Gastroesophageal sphincter (tissue), 4 donors: ENCODE measurements around the gene KLHDC7B. TPM values are rescaled to one million over a fixed set of nuclear protein-coding genes. Genes with fewer than 3 reads are reported as not detected.

Experiments
- ATAC-seq: fragments of 150-250 bp; one replicate; pipeline ENCODE4 v1.9.1; 2016; ENCODE audit warnings: mild to moderate bottlenecking, moderate library complexity
- H3K27ac ChIP-seq, 4 donors: fragments of 200-600 bp; sonication (generic) in 3 of 4; 1 replicate in 3 of 4; 2 replicates in 1 of 4; pipeline ENCODE4 v1.5.1; 2016 to 2019
- H3K27me3 ChIP-seq: fragments of 200-600 bp; sonication (generic); one replicate; pipeline ENCODE4 v1.5.1; 2019
- H3K36me3 ChIP-seq, 2 donors: fragments of 200-600 bp; sonication (generic); one replicate each; pipeline ENCODE4 v1.5.1; 2019; ENCODE audit warnings: control low read depth in 1 of 2
- H3K4me1 ChIP-seq, 3 donors: fragments of 200-600 bp; sonication (generic); 1 replicate in 2 of 3; 2 replicates in 1 of 3; pipeline ENCODE4 v1.5.1; 2016 to 2019; ENCODE audit warnings: control low read depth in 2 of 3
- H3K4me3 ChIP-seq, 2 donors: fragments of 200-600 bp; sonication (generic); one replicate each; pipeline ENCODE4 v1.5.1; 2019; ENCODE audit warnings: mild to moderate bottlenecking in 1 of 2, moderate library complexity in 1 of 2
- H3K9me3 ChIP-seq, 3 donors: fragments of 200-600 bp; sonication (generic); one replicate each; pipeline ENCODE4 v1.5.1; 2017 to 2019; ENCODE audit warnings: control low read depth in 2 of 3
- EP300 ChIP-seq: sonication (generic); formaldehyde crosslinking; IDR thresholded peaks from one replicate; pipeline ENCODE4 v1.6.1; 2017; ENCODE audit warnings: antibody characterized with exemption, mild to moderate bottlenecking
- POLR2A ChIP-seq, 2 donors: fragments of 450-650 bp; IDR thresholded peaks; one replicate each; pipeline ENCODE4 v1.6.1; 2017; ENCODE audit warnings: antibody characterized with exemption in 2 of 2, mild to moderate bottlenecking in 2 of 2, moderate library complexity in 1 of 2
- POLR2AphosphoS5 ChIP-seq: sonication (generic); formaldehyde crosslinking; IDR thresholded peaks from one replicate; pipeline ENCODE4 v1.6.1; 2017; ENCODE audit warnings: antibody characterized with exemption
- WGBS, 2 donors: methylation state at CpG; one replicate each; pipeline ENCODE4 v1.1.5; 2018; ENCODE audit warnings: low coverage in 1 of 2; 5-methylcytosine and 5-hydroxymethylcytosine counted together
- total RNA-seq, 4 donors: library from RNA; depleted of rRNA; stranded (reverse); fragments of >200 nt; gene quantifications; one replicate each; pipeline ENCODE4 v1.1.0, GENCODE V29; 2016
- TF ChIP-seq, protein P1 (sequence below), 4 experiments: fragments of 200-600 bp in 2 of 4; fragments of 450-650 bp in 2 of 4; sonication (generic) in 1 of 4; IDR thresholded peaks; one replicate each; pipeline ENCODE4 v1.5.1; 2017 to 2019; ENCODE audit warnings: antibody characterized with exemption in 4 of 4, mild to moderate bottlenecking in 2 of 4, moderate library complexity in 2 of 4

KLHDC7B gene
- total RNA-seq, 4 donors from 2014 or later = 0.08 to 0.31 (median 0.27) TPM; not detected in 1

DNA sequence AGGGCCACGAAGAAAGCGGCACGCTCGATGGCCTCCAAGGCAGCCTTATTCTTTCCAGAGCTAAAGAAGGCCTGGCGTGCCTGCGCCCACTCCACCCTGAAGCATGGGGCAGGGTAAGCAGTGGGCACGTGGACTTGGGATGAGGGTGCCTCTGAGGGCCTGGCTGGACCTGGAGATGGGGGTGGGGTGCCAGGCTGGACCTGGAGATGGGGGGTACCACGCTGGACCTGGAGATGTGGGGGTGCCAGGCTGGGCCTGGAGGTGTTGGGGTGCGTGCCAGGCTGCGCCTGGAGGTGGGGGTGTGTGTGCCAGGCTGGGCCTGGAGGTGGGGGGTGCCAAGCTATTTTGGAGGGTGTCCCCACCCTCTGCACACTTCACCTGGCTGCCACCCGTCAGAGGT lies 27.3 kb downstream of the KLHDC7B start:
- H3K4me1 ChIP-seq = peaks cover 0 to 11% (median under 1%) of the 10 kb centered on the region in 3 donors
- peaks cover 0 to 72% of the 10 kb centered on the region in 2 donors for H3K36me3 ChIP-seq
- peaks cover 2% of the 10 kb centered on the region for H3K27me3 ChIP-seq
- no peak for TF ChIP-seq POLR2A (IDR thresholded peaks at IDR 0.05)
- no peak for TF ChIP-seq EP300
- TF ChIP-seq, protein P1, sequence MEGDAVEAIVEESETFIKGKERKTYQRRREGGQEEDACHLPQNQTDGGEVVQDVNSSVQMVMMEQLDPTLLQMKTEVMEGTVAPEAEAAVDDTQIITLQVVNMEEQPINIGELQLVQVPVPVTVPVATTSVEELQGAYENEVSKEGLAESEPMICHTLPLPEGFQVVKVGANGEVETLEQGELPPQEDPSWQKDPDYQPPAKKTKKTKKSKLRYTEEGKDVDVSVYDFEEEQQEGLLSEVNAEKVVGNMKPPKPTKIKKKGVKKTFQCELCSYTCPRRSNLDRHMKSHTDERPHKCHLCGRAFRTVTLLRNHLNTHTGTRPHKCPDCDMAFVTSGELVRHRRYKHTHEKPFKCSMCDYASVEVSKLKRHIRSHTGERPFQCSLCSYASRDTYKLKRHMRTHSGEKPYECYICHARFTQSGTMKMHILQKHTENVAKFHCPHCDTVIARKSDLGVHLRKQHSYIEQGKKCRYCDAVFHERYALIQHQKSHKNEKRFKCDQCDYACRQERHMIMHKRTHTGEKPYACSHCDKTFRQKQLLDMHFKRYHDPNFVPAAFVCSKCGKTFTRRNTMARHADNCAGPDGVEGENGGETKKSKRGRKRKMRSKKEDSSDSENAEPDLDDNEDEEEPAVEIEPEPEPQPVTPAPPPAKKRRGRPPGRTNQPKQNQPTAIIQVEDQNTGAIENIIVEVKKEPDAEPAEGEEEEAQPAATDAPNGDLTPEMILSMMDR (IDR thresholded peaks at IDR 0.05) = no peak
- TF ChIP-seq POLR2AphosphoS5 = no peak
- WGBS, 2 donors = no CpG with 5 or more reads among the region's 11 CpGs
- ATAC-seq = no peak
- H3K4me3 ChIP-seq = no peak overlapping the region
- H3K9me3 ChIP-seq = no peaks in the 10 kb centered on the region
- H3K27ac ChIP-seq = no peak overlapping the region

DNA sequence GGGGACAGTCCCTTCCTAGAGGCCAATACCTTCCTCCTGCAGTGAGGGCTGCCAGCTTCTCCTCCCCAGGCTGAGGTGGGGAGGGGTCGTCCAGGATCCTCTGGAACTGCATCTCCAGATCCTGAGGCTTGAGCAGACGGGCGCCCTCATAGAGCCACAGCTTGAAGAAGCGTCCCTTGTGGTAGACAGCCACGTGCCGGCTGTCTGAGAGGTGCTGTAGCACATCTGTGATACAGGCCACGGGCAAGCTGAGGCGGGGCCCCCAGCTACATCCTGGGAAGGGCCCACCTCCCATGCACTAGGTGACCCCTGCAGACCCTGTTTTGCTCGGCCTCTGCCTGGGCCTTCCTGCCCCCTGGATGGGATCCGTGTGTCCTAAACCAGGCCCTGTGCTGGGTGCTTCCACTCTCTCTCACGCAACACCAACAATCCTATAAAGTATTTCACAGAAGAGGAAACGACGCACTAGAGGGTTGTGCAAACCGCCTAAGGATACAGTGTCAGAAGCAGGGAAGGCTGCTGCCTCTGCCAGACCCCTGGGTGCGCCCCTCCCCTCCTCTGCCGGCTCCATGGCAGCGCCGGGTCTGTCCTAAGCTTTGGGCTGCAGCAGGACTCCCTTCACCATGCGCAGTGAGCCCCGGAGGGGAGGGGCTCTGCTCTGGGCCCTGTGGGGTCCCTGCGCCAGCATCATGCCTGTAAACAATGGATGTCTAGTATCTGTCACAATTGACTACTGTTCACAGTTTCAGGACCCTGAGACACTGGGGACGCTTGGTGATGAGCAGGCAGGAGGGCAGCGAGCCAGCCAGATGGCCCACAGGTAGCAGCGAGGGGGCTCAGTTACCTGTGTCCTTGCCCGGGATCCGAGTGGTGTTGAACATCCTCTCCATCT lies 28.0 kb downstream of the KLHDC7B start:
- Histone ChIP-seq H3K4me1 (peaks cover 0 to 19% (median 8%) of the 10 kb centered on the region in 3 donors), H3K27me3 (peaks cover 4% of the 10 kb centered on the region), H3K4me3 (no peak overlapping the region), H3K9me3 (no peaks in the 10 kb centered on the region), H3K27ac (no peak overlapping the region), H3K36me3 (peaks cover 0 to 64% of the 10 kb centered on the region in 2 donors)
- ATAC-seq = no peak
- 84% methylated on average over 6 of the region's 26 CpGs; no CpG with 5 or more reads in 1 of the 2 donors for WGBS, 2 donors
- TF ChIP-seq POLR2AphosphoS5 (no peak), EP300 (no peak), POLR2A (IDR thresholded peaks at IDR 0.05) (no peak)
- TF ChIP-seq, protein P1 (IDR thresholded peaks at IDR 0.05) = no peak

DNA sequence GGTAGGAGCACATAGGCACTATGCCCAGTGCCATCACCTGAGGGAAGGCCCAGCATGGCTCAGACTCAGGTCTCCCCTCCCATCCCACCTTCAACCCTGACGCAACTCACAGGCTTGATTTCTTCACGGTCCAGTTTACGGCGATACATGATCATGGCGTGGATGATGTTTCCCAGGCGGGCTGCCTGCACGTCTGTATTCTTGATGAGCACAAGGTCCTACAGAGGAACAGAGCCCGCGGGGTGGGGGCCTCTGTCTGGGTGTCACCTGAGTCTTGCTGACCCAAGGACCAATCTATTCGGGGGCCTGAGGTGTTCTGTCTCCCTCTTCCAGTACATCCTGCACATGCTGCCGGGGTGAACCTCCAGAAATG lies 28.7 kb downstream of the KLHDC7B start:
- TF ChIP-seq EP300 = no peak
- TF ChIP-seq, protein P1 (IDR thresholded peaks at IDR 0.05) = no peak
- no peak for TF ChIP-seq POLR2A (IDR thresholded peaks at IDR 0.05)
- TF ChIP-seq POLR2AphosphoS5 = no peak
- H3K36me3 ChIP-seq = peaks cover 0 to 58% of the 10 kb centered on the region in 2 donors
- ATAC-seq = no peak

DNA sequence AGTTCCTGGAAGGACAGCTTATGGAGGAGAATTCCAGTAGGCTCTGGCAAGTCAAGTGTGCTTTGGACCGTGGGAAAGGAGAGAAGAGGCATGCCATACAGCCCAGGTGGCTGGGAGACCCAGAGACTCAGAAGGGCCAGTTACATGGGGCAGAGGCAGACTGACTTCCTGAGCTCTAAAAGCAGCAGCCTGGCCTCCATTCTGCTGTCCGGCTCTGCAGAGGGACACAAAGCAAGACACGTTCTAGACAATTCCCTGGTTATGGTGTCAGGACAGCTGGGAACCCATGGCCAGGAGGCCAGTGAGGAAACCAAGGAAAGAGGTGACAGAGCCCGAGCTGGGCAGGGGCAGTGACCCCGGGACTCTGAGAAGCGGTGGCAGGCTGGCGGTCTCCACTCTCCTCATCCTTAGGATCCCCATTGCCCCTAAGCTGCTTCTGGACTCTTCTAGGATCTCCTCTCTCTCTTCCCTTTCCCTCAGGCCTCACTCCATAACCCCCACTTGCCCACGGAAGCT lies 29.8 kb downstream of the KLHDC7B start:
- WGBS, 2 donors = 62 to 83% methylated on average over 1 to 5 of the region's 8 CpGs
- TF ChIP-seq POLR2AphosphoS5 (no peak), EP300 (no peak), POLR2A (IDR thresholded peaks at IDR 0.05) (no peak)
- TF ChIP-seq, protein P1 (IDR thresholded peaks at IDR 0.05) = no peak
- Histone ChIP-seq H3K27ac (no peak overlapping the region), H3K9me3 (no peaks in the 10 kb centered on the region), H3K4me3 (no peak overlapping the region), H3K4me1 (peaks cover 0 to 29% (median 15%) of the 10 kb centered on the region in 3 donors), H3K36me3 (peaks cover 0 to 55% of the 10 kb centered on the region in 2 donors), H3K27me3 (peaks cover 4% of the 10 kb centered on the region)
- no peak for ATAC-seq

More for the DNA sequence above, 28.7 kb downstream of the KLHDC7B start:
- WGBS, 2 donors = 96 to 100% methylated on average over 1 to 4 of the region's 11 CpGs
- Histone ChIP-seq H3K4me1 (peaks cover 0 to 25% (median 14%) of the 10 kb centered on the region in 3 donors), H3K27ac (no peak overlapping the region), H3K4me3 (no peak overlapping the region), H3K27me3 (peaks cover 4% of the 10 kb centered on the region), H3K9me3 (no peaks in the 10 kb centered on the region)
